Liver (tissue), 9 donors: Measurements from ENCODE around the gene CLEC16A. TPM values are rescaled to one million over a fixed set of nuclear protein-coding genes. Genes with fewer than 3 reads are reported as not detected.

Experiments used
- DNase-seq: peaks from one replicate; pipeline ENCODE4 v3.0.0-alpha.2; 2017; ENCODE audit warnings: low spot score
- H3K27ac ChIP-seq, 2 donors: one replicate each; pipeline ENCODE4 v1.7.0; 2013; ENCODE audit warnings: inconsistent platforms in 2 of 2, low read length in 2 of 2, control low read depth in 1 of 2, low read depth in 1 of 2, mild to moderate bottlenecking in 1 of 2
- H3K27me3 ChIP-seq, 4 donors: one replicate each; pipeline versions ENCODE4 v1.6.1 to v1.7.0; 2013; ENCODE audit warnings: low read length in 3 of 4, inconsistent platforms in 1 of 4, mild to moderate bottlenecking in 1 of 4, moderate library complexity in 1 of 4; ENCODE audit not compliant: control insufficient read depth in 4 of 4, insufficient read depth in 4 of 4
- H3K36me3 ChIP-seq, 4 donors: one replicate each; pipeline versions ENCODE4 v1.6.1 to v1.7.0; 2013; ENCODE audit warnings: low read length in 3 of 4, mild to moderate bottlenecking in 3 of 4, low read depth in 1 of 4, moderate library complexity in 1 of 4; ENCODE audit not compliant: control insufficient read depth in 4 of 4, insufficient read depth in 3 of 4
- H3K4me1 ChIP-seq, 4 donors: one replicate each; pipeline versions ENCODE4 v1.6.1 to v1.7.0; 2013; ENCODE audit warnings: low read length in 3 of 4, mild to moderate bottlenecking in 3 of 4, moderate library complexity in 1 of 4; ENCODE audit not compliant: control insufficient read depth in 4 of 4, insufficient read depth in 4 of 4
- H3K4me3 ChIP-seq, 3 donors: one replicate each; pipeline versions ENCODE4 v1.6.1 to v1.7.0; 2013; ENCODE audit warnings: low read length in 3 of 3, control low read depth in 1 of 3, low read depth in 1 of 3, mild to moderate bottlenecking in 1 of 3
- H3K9ac ChIP-seq, 2 donors: one replicate each; pipeline ENCODE4 v1.7.0; 2013; ENCODE audit warnings: low read length in 2 of 2, mild to moderate bottlenecking in 2 of 2, moderate library complexity in 2 of 2, control low read depth in 1 of 2, low read depth in 1 of 2
- H3K9me3 ChIP-seq, 4 donors: one replicate each; pipeline versions ENCODE4 v1.6.1 to v1.7.0; 2013; ENCODE audit warnings: low read length in 3 of 4; ENCODE audit not compliant: control insufficient read depth in 4 of 4
- EGR1 ChIP-seq, 2 donors: IDR thresholded peaks; 2 replicates each; pipeline ENCODE4 v1.6.1; 2016 to 2018; ENCODE audit warnings: antibody characterized with exemption in 2 of 2, low read depth in 2 of 2
- FOXA1 ChIP-seq: IDR thresholded peaks from 2 replicates; pipeline ENCODE4 v1.6.1; 2016; ENCODE audit warnings: antibody characterized with exemption
- FOXA2 ChIP-seq: IDR thresholded peaks from 2 replicates; pipeline ENCODE4 v1.6.1; 2016; ENCODE audit warnings: antibody characterized with exemption
- GABPA ChIP-seq, 2 donors: IDR thresholded peaks in 1 of 2; conservative IDR thresholded peaks in 1 of 2; 2 replicates each; pipeline ENCODE4 v1.6.1; 2016; ENCODE audit warnings: antibody characterized with exemption in 2 of 2, mild to moderate bottlenecking in 1 of 2, moderate library complexity in 1 of 2
- HNF4A ChIP-seq, 2 donors: conservative IDR thresholded peaks; 2 replicates each; pipeline ENCODE4 v1.6.1; 2016; ENCODE audit warnings: antibody characterized with exemption in 2 of 2, mild to moderate bottlenecking in 2 of 2
- HNF4G ChIP-seq: IDR thresholded peaks from 2 replicates; pipeline ENCODE4 v1.6.1; 2016; ENCODE audit warnings: antibody characterized with exemption
- JUND ChIP-seq, 2 donors: IDR thresholded peaks; 2 replicates each; pipeline ENCODE4 v1.6.1; 2016; ENCODE audit warnings: antibody characterized with exemption in 2 of 2
- NR2F2 ChIP-seq: IDR thresholded peaks from 2 replicates; pipeline ENCODE4 v1.6.1; 2016; ENCODE audit warnings: antibody characterized with exemption
- RAD21 ChIP-seq, 2 donors: IDR thresholded peaks; 2 replicates each; pipeline ENCODE4 v1.6.1; 2016; ENCODE audit warnings: antibody characterized with exemption in 2 of 2, mild to moderate bottlenecking in 2 of 2
- RXRA ChIP-seq, 2 donors: IDR thresholded peaks; 2 replicates each; pipeline ENCODE4 v1.6.1; 2017 to 2018; ENCODE audit warnings: antibody characterized with exemption in 2 of 2, mild to moderate bottlenecking in 1 of 2
- SP1 ChIP-seq: IDR thresholded peaks from 2 replicates; pipeline ENCODE4 v1.6.1; 2018; ENCODE audit warnings: antibody characterized with exemption, mild to moderate bottlenecking
- TAF1 ChIP-seq: conservative IDR thresholded peaks from 2 replicates; pipeline ENCODE4 v1.6.1; 2016; ENCODE audit warnings: antibody characterized with exemption, mild to moderate bottlenecking
- YY1 ChIP-seq: IDR thresholded peaks from 2 replicates; pipeline ENCODE4 v1.6.1; 2016; ENCODE audit warnings: antibody characterized with exemption, mild to moderate bottlenecking
- polyA plus RNA-seq, 2 donors: library from polyadenylated mRNA; stranded (reverse) in 1 of 2; unstranded in 1 of 2; fragments of 200-250 nt in 1 of 2; fragments of >200 nt in 1 of 2; fragmentation: Nextera tagmentation in 1 of 2; extraction: Ambion mirVana in 1 of 2; gene quantifications; one replicate each; pipeline versions ENCODE4 v1.2.1 to v1.2.3, GENCODE V29; 2013 to 2015
- total RNA-seq, 2 donors: library from RNA; depleted of rRNA; stranded (reverse); fragments of >200 nt; gene quantifications; one replicate each; pipeline ENCODE4 v1.2.3, GENCODE V29; 2014
- TF ChIP-seq, protein P1 (sequence below): IDR thresholded peaks from 2 replicates; pipeline ENCODE4 v1.6.1; 2016; ENCODE audit warnings: antibody characterized with exemption, mild to moderate bottlenecking
- TF ChIP-seq, protein P2 (sequence below): IDR thresholded peaks from 2 replicates; pipeline ENCODE4 v1.6.1; 2016; ENCODE audit warnings: antibody characterized with exemption
- TF ChIP-seq, protein P3 (sequence below): IDR thresholded peaks from 2 replicates; pipeline ENCODE4 v1.6.1; 2016; ENCODE audit warnings: antibody characterized with exemption
- TF ChIP-seq, protein P4 (sequence below): IDR thresholded peaks from 2 replicates; pipeline ENCODE4 v1.6.1; 2016; ENCODE audit warnings: antibody characterized with exemption
- TF ChIP-seq, protein P5 (sequence below): fragments of 150-350 bp; IDR thresholded peaks from 2 replicates; pipeline ENCODE4 v1.5.1; 2017; ENCODE audit warnings: improper control_type of control experiment, low read depth, low read length; ENCODE audit not compliant: missing input control
- donor health status: healthy.
- donor health status: healthy.
- donor health status: healthy.
- donor health status: healthy.
- donor health status: healthy.

The CLEC16A gene
- total and polyA plus RNA-seq, 4 donors = 9.7 to 23.0 (median 17.4) TPM

DNA sequence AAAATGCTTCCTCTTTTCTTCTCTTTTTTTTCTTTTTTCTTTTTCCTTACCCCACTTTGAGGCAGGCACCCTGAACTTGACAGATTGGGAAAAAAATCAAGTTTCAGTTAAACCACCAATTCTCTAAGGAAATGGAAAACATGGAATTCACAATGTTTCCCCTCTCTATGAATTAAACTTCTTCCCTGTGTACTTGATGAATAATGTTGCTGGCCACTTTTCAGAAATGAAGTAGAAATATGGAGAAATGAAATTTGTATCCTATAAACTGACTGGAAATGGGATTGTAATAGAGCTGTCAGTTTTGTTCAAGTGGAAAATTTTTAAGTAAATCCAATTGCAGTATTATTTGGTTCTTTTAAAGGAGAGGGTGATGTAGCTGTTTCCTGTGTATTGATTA lies 129.8 kb downstream of the CLEC16A start:
- TF ChIP-seq FOXA2 (no peak), EGR1 (IDR thresholded peaks at IDR 0.05; ENCODE audit: low read depth in 2 of 2) (no peak), TAF1 (no peak), HNF4A (conservative IDR thresholded peaks at IDR 0.05) (no peak), GABPA (IDR thresholded peaks at IDR 0.05 in 1 of 2, conservative IDR thresholded peaks at IDR 0.05 in 1 of 2) (no peak), JUND (IDR thresholded peaks at IDR 0.05) (no peak), HNF4G (no peak), FOXA1 (no peak), RXRA (IDR thresholded peaks at IDR 0.05) (no peak), NR2F2 (no peak), YY1 (no peak), SP1 (no peak), RAD21 (IDR thresholded peaks at IDR 0.05) (no peak)
- TF ChIP-seq, protein P1, sequence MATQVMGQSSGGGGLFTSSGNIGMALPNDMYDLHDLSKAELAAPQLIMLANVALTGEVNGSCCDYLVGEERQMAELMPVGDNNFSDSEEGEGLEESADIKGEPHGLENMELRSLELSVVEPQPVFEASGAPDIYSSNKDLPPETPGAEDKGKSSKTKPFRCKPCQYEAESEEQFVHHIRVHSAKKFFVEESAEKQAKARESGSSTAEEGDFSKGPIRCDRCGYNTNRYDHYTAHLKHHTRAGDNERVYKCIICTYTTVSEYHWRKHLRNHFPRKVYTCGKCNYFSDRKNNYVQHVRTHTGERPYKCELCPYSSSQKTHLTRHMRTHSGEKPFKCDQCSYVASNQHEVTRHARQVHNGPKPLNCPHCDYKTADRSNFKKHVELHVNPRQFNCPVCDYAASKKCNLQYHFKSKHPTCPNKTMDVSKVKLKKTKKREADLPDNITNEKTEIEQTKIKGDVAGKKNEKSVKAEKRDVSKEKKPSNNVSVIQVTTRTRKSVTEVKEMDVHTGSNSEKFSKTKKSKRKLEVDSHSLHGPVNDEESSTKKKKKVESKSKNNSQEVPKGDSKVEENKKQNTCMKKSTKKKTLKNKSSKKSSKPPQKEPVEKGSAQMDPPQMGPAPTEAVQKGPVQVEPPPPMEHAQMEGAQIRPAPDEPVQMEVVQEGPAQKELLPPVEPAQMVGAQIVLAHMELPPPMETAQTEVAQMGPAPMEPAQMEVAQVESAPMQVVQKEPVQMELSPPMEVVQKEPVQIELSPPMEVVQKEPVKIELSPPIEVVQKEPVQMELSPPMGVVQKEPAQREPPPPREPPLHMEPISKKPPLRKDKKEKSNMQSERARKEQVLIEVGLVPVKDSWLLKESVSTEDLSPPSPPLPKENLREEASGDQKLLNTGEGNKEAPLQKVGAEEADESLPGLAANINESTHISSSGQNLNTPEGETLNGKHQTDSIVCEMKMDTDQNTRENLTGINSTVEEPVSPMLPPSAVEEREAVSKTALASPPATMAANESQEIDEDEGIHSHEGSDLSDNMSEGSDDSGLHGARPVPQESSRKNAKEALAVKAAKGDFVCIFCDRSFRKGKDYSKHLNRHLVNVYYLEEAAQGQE = no peak
- TF ChIP-seq, protein P2, sequence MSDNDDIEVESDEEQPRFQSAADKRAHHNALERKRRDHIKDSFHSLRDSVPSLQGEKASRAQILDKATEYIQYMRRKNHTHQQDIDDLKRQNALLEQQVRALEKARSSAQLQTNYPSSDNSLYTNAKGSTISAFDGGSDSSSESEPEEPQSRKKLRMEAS = no peak
- TF ChIP-seq, protein P3, sequence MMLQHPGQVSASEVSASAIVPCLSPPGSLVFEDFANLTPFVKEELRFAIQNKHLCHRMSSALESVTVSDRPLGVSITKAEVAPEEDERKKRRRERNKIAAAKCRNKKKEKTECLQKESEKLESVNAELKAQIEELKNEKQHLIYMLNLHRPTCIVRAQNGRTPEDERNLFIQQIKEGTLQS = no peak
- TF ChIP-seq, protein P4, sequence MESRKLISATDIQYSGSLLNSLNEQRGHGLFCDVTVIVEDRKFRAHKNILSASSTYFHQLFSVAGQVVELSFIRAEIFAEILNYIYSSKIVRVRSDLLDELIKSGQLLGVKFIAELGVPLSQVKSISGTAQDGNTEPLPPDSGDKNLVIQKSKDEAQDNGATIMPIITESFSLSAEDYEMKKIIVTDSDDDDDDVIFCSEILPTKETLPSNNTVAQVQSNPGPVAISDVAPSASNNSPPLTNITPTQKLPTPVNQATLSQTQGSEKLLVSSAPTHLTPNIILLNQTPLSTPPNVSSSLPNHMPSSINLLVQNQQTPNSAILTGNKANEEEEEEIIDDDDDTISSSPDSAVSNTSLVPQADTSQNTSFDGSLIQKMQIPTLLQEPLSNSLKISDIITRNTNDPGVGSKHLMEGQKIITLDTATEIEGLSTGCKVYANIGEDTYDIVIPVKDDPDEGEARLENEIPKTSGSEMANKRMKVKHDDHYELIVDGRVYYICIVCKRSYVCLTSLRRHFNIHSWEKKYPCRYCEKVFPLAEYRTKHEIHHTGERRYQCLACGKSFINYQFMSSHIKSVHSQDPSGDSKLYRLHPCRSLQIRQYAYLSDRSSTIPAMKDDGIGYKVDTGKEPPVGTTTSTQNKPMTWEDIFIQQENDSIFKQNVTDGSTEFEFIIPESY = no peak
- TF ChIP-seq, protein P5, sequence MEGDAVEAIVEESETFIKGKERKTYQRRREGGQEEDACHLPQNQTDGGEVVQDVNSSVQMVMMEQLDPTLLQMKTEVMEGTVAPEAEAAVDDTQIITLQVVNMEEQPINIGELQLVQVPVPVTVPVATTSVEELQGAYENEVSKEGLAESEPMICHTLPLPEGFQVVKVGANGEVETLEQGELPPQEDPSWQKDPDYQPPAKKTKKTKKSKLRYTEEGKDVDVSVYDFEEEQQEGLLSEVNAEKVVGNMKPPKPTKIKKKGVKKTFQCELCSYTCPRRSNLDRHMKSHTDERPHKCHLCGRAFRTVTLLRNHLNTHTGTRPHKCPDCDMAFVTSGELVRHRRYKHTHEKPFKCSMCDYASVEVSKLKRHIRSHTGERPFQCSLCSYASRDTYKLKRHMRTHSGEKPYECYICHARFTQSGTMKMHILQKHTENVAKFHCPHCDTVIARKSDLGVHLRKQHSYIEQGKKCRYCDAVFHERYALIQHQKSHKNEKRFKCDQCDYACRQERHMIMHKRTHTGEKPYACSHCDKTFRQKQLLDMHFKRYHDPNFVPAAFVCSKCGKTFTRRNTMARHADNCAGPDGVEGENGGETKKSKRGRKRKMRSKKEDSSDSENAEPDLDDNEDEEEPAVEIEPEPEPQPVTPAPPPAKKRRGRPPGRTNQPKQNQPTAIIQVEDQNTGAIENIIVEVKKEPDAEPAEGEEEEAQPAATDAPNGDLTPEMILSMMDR = no peak
- Histone ChIP-seq H3K9me3 (no peaks in the 10 kb centered on the region), H3K27me3 (no peaks in the 10 kb centered on the region), H3K27ac (no peak overlapping the region), H3K36me3 (peaks cover 2 to 4% (median 4%) of the 10 kb centered on the region in 4 donors), H3K4me3 (no peak overlapping the region), H3K4me1 (peaks cover 0 to 2% (median 0%) of the 10 kb centered on the region in 4 donors), H3K9ac (no peak overlapping the region)
- DNase-seq = no peak
